ENCODE measurements around the gene SPOCK1.
"Not testable (repeated sequence)": the region's sequence is repeated elsewhere in the genome, so short reads cannot be mapped to it uniquely, and the experiment has no call there.

SPOCK1 gene

DNA sequence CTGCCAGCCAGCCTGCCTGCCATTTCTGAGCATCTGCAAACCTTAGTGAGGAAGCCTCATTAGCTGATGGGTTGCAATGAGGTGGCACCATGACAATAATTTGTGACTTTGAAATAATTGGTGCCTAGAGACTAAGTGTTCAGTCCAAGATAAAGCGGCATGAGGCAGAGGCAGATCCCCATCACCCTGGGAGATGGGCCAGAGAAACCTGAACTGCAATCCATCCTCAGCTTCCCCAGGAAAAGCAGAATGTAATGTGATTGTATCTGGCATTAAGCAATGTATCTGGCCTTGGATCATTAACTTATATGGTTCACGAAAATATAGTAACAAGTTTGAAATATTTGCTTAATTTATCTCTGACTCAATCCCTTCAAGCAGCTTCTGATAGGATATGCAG, 101.0 kb downstream of the SPOCK1 start:
- no peak for DNase-seq

DNA sequence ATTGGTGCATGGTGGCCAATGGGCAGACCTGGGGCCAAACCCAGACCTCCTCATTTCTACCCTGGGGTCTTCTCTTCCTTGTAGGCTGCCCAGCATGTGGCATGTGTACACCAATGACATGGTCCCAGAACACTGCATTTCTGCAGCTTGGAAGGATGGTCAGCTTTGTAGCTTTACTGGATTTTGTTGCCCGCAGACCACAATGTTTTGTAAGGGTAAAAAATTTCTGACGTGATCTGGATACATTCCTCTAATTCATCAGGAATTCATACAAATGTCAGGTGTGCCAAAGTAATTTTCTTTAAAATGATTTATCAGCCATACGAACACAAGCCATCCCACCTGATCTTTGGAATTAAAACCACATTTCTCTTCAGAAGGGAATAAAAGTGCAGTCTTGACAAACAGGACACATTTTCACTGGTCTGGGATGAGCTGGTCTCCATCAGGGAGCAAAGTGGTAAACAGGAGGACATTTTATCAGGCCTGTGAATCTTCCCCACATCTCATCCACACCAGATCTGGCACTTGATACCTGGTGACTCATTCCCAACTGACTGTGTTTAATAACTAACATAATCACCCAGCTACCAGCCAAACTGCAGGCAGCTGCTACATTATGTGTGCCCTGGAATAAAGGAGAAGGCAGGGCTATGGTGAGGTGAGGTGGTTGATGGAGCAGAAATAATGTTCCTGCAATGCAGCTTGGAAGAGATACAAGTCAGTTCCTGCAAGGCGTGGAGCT, 103.9 kb downstream of the SPOCK1 start:
- peak in 9 of 56 donors; percentile 8 to 61 (median 15) for DNase-seq

GRCh38 chr5:137394380-137394779, 104.7 kb downstream of the SPOCK1 start:
- no peak for DNase-seq

GRCh38 chr5:137393196-137393993, 105.7 kb downstream of the SPOCK1 start:
- no peak for DNase-seq

- no peak for DNase-seq
Observed at GRCh38 chr5:137392261-137392660, 106.9 kb downstream of the SPOCK1 start.

GRCh38 chr5:137391044-137391443, 108.1 kb downstream of the SPOCK1 start:
- not testable (repeated sequence) for DNase-seq

- no peak for DNase-seq
Observed at GRCh38 chr5:137389042-137389441, 110.1 kb downstream of the SPOCK1 start.

- DNase-seq, result no peak
Observed at GRCh38 chr5:137385064-137385463, 114.1 kb downstream of the SPOCK1 start.

DNA sequence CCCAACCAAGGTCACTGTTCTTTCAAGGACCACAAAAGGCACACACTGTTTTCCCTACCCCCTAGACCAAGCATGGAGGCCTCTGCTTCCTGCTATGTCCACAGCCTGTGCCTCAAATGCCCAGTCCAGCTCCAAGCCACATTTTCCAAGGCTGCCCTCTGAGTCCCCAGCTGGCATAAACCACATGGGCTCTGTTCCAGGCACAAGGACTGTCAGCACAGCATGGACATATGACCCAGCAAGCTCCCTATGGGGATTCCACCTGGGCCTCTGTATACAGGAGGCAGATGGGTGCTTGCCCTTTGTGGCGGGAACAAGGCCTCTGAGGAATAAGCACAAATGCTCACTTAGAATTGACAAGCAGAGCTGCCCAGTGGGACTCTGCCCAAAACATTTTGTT, 115.2 kb downstream of the SPOCK1 start:
- DNase-seq, result peak in 1 of 56 donors; percentile 20

DNA sequence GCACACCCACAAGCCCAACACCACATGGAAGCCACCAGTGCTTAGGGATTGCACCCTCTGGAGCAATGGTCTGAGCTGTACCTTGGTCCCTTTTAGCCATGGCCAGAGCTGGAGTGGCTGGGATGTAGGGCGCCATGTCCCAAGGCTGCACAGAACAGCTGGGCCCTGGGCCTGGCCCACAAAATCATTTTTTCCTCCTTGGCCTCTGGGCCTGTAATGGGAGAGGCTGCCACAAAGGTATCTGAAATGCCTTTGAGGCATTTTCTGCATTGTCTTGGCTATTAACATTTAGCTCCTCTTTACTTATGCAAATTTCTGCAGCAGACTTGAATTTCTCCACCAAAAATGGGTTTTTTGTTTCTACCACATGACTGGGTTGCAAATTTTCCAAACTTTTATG, 117.6 kb downstream of the SPOCK1 start:
- DNase-seq, result no peak

GRCh38 chr5:137379555-137380286, 119.4 kb downstream of the SPOCK1 start:
- no peak for DNase-seq

GRCh38 chr5:137375741-137376526, 123.2 kb downstream of the SPOCK1 start:
- DNase-seq, result peak in 8 of 56 donors; percentile 8 to 42 (median 23)

DNA sequence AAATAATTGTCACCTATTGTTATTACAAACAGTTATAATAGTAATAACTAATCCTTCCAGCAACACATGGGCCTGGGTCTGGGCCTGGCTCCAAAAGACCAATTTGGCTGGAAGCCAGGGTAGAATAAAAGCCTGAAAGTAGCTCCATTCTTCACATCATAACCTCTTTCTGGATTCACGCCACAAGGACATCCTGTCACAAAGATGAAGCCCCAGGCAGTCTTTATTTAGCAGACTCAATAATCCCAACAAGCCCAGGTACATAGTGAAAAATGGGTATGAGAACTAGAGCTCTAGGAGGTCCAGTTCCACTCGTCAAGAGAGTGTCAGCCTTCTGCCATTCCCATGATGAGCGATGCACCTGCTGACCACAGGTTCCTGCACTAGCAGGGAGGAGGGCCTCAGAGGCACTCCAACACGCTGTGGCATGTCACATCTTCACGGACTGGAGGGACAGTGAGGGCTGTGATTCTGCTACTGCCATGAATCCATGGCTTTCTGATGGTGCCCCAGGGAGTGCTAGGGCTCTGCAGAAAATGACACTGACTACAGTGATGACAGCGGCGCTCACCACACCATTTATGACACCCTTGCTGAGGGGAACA, 124.9 kb downstream of the SPOCK1 start:
- DNase-seq, result no peak

DNA sequence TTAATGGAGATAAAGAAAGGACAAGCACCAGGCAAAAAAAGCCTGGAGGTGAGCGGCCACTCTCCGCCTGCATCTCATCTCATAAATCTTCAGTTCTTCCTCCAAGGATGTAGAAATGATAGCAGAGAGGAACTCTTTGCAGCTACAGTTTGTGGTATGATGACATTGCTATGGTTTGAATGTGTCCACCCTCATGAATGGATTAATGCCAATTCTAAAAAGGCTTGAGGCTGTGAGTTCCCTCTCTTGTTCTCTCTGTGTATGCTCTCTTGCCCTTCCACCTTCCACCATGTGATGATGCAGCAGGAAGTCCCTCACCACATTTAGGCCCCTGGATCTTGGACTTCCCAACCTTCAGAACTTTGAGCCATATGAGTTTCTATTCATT, 126.4 kb downstream of the SPOCK1 start:
- DNase-seq, result no peak

DNA sequence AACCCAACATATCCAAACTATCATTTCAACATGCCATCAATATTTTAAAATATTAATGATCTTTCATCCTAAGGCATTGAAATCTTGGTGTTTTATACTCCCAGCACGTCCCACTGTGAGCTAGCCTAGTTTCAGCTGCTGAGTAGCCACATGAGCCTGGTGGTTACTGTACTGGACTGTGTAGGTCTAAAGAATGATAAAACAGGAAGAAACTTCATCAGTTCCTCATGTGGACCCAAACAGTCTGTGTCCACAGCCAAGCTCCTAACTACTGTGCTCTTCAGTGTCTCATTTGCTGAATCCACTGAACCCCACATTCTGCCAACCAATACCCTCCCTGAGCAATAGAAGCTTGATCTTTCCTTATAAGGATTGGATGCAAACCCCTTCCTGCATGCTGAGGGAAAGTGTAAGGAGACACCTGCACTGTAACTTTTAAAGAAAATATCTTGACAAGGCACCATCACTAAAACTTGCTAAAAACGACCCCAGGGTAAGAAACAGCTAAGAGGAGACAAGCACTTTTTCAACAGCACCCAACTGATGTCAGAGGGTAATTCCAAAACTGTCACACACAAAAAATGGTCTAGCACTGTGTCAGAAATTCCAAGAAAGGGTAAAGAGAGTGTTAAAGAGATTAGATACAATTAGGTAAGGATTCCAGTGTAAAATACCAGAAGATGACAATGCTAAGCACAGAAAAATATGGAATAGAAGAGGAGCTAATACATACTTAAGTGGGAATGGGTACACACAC, 126.9 kb downstream of the SPOCK1 start:
- no peak for DNase-seq

DNA sequence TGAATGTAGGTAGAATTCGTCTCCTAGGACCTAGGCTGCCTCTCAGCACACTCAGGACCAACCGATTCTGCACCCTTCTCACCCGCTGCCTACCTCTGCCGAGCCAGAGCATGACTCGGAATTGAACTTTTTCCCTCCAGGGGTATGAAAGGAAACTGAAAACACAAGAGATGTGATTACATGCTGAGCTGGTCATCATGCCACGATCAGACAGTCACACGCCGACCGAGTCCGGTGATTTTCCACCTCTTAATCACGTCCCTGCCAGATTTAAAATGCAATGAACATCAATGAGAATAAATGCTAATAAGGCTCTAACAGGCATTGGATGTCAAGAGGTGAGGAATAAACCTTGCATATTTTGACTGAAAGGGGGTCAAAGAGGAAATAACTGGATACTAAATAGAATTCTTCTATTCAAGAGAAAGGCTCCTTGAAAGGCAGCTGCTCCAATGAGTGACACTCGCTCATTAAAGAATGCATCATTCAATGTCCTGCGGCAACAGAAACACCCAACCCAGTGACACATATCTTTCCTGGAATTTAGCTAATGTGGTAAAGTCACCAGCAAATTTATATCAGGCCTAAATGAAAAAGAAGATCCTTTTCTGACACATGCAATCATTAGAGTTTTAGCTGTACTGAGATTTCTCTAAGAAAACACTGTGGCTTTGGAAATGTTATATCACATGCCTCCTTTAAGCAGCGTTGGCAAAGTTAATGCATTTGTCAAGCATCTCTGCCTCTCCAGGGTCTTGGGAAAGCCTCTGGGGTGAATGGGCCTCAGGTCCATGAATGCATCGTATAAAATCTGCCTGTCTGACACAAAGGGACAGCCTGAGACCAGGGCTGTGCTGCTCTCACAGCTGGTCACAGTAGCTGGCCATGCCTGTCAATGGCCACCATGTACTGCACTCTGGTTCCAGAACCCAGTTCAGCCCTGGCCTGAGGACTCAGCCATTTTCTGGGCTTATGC, 128.7 kb downstream of the SPOCK1 start:
- DNase-seq, result peak in 1 of 56 donors; percentile 13

GRCh38 chr5:137368651-137369050, 130.5 kb downstream of the SPOCK1 start:
- no peak for DNase-seq

GRCh38 chr5:137367951-137368350, 131.2 kb downstream of the SPOCK1 start:
- no peak for DNase-seq

GRCh38 chr5:137366526-137366925, 132.6 kb downstream of the SPOCK1 start:
- no peak for DNase-seq

All from nucleus accumbens (tissue), 56 donors.